Left ventricle myocardium inferior (tissue), 1 donor: ENCODE measurements around the gene ADAM10. TPM values are rescaled to one million over a fixed set of nuclear protein-coding genes. Genes with fewer than 3 reads are reported as not detected.

Source experiments
- DNase-seq: peaks from one replicate; pipeline ENCODE4 v3.0.0-alpha.2; 2020
- H3K27ac ChIP-seq: fragments of 200-600 bp; replicated peaks from 2 replicates; pipeline ENCODE4 v1.8.0; 2021
- H3K27me3 ChIP-seq: fragments of 200-600 bp; 2 replicates; pipeline ENCODE4 v1.8.0; 2021; ENCODE audit warnings: low read depth
- H3K36me3 ChIP-seq: fragments of 200-600 bp; 2 replicates; pipeline ENCODE4 v1.8.0; 2021
- H3K4me1 ChIP-seq: fragments of 200-600 bp; 2 replicates; pipeline ENCODE4 v1.8.0; 2021
- H3K4me3 ChIP-seq: fragments of 200-600 bp; 2 replicates; pipeline ENCODE4 v1.8.0; 2021; ENCODE audit warnings: mild to moderate bottlenecking, moderate library complexity
- H3K9me3 ChIP-seq: fragments of 200-600 bp; replicated peaks from 2 replicates; pipeline ENCODE4 v1.8.0; 2021
- CTCF ChIP-seq: fragments of 200-600 bp; IDR thresholded peaks from 2 replicates; pipeline ENCODE4 v1.8.0; 2021; ENCODE audit warnings: antibody characterized with exemption, mild to moderate bottlenecking, borderline replicate concordance
- intact Hi-C: fragments of 100-400 bp; cut with micrococcal nuclease; formaldehyde crosslinking; loops from one replicate; pipeline ENCODE4 v1.11.0; 2022
- total RNA-seq: library from RNA; stranded (reverse); fragmentation: NEBNext Ultra II Directional; extraction: Animal tissue kit (Norgen Biotek cat#: 25700); gene quantifications from one replicate; pipeline ENCODE4 v1.2.1, GENCODE V29; 2021
- donor health status: DM: no; HTN: yes; CAD: no; lungs with severe emphysema.

The ADAM10 gene
- total RNA-seq, 1 donor from 2014 or later: 74.0 TPM

- Histone ChIP-seq H3K27ac (no peak overlapping the region), H3K36me3 (peaks cover 8% of the 10 kb centered on the region), H3K27me3 (no peaks in the 10 kb centered on the region), H3K9me3 (peaks cover 23% of the 10 kb centered on the region), H3K4me1 (peaks cover 41% of the 10 kb centered on the region), H3K4me3 (no peak overlapping the region)
- DNase-seq: no peak
- intact Hi-C loops: no loop called here
- TF ChIP-seq CTCF: no peak
Observed at GRCh38 chr15:58697220-58697619, 52.3 kb downstream of the ADAM10 start.

GRCh38 chr15:58696738-58697137 lies 52.8 kb downstream of the ADAM10 start:
- Histone ChIP-seq H3K27ac (no peak overlapping the region), H3K36me3 (peaks cover 7% of the 10 kb centered on the region)

GRCh38 chr15:58694641-58695398 lies 54.7 kb downstream of the ADAM10 start:
- TF ChIP-seq CTCF: no peak
- H3K36me3 ChIP-seq: no peaks in the 10 kb centered on the region
- peak overlapping the region; percentile 54 for H3K27ac ChIP-seq
- intact Hi-C loops: no loop called here
- H3K4me1 ChIP-seq: peaks cover 39% of the 10 kb centered on the region
- DNase-seq: no peak
- H3K27me3 ChIP-seq: no peaks in the 10 kb centered on the region
- peaks cover 19% of the 10 kb centered on the region for H3K9me3 ChIP-seq
- H3K4me3 ChIP-seq: no peak overlapping the region

More at GRCh38 chr15:58696738-58697137, 52.8 kb downstream of the ADAM10 start:
- no peak overlapping the region for H3K4me3 ChIP-seq
- H3K4me1 ChIP-seq: peaks cover 36% of the 10 kb centered on the region
- DNase-seq: no peak
- TF ChIP-seq CTCF: no peak
- intact Hi-C loops: no loop called here
- H3K9me3 ChIP-seq: peaks cover 23% of the 10 kb centered on the region
- no peaks in the 10 kb centered on the region for H3K27me3 ChIP-seq

- intact Hi-C loops: no loop called here
- Histone ChIP-seq H3K9me3 (no peaks in the 10 kb centered on the region), H3K4me3 (no peak overlapping the region), H3K27me3 (no peaks in the 10 kb centered on the region), H3K27ac (no peak overlapping the region), H3K36me3 (no peaks in the 10 kb centered on the region), H3K4me1 (peaks cover 41% of the 10 kb centered on the region)
- no peak for TF ChIP-seq CTCF
- no peak for DNase-seq
Observed at GRCh38 chr15:58690703-58691102, 58.8 kb downstream of the ADAM10 start.

- no peaks in the 10 kb centered on the region for H3K9me3 ChIP-seq
- H3K4me1 ChIP-seq: peaks cover 35% of the 10 kb centered on the region
- no peak overlapping the region for H3K4me3 ChIP-seq
- no peak for DNase-seq
- H3K27ac ChIP-seq: no peak overlapping the region
- no peaks in the 10 kb centered on the region for H3K36me3 ChIP-seq
- H3K27me3 ChIP-seq: no peaks in the 10 kb centered on the region
- no peak for TF ChIP-seq CTCF
- intact Hi-C loops: loop anchor here (10.0 kb wide), 1 partner anchor 55 kb away; the partner anchor contains the start of gene ADAM10
Observed at GRCh38 chr15:58689646-58690045, 59.9 kb downstream of the ADAM10 start.
